NCI-H774 (cell line): ENCODE data around the gene PLA2G6.
A peak's percentile ranks its signal among the peaks of the same experiment; 100 is the strongest.
"Not testable (repeated sequence)": the region's sequence is repeated elsewhere in the genome, so short reads cannot be mapped to it uniquely, and the experiment has no call there.

Experiments
- DNase-seq: peaks from one replicate; lab custom pipeline; 2025; lab: John Stamatoyannopoulos, UW

Gene PLA2G6

DNA sequence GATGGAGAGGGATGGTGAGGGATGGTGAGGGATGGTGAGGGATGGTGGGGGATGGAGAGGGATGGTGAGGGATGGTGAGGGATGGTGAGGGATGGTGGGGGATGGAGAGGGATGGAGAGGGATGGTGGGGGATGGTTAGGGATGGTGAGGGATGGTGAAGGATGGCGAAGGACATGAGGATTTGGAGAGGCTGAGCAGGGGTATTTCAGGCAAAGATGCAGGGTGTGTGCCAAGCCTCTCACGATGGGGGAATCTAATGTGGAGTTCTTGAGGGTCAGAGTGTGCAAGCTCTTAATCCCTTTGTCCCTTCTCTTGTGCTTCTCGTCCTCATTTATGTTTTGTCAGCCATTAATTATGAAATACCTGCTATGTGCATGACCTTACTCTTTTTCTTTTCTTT lies 7.5 kb upstream of the PLA2G6 start:
- no peak for DNase-seq

DNA sequence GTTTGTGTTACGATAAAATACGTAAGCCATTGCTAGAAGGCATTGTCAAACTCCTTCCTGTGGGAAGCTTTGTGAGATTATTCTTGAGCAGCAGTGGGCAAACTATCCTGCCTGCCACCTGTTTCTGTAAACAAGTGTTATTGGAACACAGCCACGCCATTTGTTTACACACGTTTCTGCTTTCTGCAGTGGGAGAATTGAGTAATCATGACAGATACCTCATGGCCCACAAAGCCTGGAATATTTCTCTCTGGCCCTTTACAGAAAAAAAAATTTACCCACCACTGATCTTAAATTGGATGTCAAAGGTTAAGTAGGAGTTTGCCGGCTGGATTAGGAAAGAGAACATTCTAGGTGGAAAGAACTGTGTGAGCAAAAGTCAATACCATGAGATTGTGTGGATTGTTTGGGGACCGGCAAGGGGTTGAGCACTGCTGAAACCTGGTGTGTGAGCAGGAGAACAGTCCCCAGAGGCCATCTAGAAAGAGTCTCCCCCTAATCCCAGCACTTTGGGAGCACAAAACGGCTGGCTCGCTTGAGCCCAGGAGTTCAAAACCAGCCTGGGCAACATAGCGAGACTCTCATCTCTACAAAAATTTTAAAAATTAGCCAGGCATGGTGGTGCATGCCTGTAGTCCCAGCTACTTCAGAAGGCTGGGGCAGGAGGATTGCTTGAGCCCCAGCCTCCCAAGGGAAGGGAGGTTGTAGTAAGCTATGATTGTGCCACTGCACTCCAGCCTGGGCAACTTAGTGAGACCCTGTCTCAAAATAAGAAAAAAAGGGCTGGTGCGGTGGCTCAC lies 6.0 kb upstream of the PLA2G6 start:
- DNase-seq: peak; percentile 47

DNA sequence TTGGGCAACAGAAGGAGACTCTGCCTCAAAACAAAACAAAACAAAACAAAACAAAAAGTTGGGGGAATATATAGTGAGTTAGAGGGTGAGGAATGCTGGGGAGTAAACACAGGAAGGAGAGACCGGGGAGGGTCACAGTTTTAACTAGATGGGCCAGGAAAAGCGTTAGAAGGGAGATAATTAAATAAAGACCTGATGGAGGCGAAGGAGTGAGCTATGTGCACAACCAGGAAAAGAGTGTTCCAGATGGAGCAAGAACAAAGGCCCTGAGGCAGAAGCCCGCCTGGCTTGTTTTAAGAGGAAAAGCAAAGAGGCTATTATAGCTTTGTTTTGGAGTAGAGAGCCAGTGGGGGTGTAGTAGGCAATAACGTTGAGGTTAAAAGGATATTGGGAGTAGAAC lies 4.8 kb upstream of the PLA2G6 start:
- no peak for DNase-seq

DNA sequence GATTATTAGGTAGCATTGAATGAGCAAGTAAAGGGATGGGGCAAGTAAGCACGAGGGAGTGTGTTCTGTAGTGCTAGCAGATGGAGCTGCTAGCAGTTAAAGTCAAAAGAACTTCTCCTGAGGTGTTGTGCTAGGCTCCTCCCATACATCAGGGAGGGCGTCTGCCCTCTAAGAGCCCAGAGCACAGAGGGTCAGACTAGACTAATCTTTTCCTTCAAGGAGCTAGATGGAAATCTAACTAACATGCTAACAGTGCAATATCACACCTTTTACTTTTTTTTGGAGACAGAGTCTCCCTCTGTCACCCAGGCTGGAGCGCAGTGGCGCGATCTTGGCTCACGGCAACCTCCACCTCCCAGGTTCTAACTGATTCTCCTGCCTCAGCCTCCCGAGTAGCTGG lies 3.2 kb upstream of the PLA2G6 start:
- no peak for DNase-seq

DNA sequence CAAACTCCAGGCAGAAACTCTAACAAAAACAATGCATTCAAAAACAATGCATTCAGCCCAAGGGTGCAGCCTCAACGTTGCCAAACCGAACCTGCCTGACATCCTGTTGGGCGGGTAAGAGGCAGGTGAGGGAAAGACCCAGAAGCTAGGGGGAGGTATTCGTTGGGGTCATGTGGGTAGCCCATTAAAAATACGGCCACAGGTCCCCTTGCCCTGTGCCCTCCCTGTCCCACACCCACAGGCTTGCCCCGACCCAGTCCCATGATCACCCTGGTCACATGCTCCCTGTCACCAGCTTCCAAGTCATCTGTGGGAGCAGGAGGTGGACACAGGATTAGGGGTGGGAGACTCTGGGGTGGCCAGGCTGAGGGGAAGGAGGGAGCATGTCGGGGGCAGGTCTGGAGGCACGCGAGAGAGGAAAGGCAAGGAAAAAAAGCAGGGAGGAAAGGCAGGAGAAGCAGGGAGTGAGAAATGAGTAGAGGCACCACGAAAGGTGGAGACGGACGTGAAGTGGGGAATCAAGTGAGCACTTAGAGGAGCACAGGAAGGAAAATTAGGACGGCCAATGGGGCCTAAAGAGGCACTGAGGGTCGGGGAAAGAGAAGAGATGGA lies 683 bp downstream of the PLA2G6 start:
- no peak for DNase-seq

DNA sequence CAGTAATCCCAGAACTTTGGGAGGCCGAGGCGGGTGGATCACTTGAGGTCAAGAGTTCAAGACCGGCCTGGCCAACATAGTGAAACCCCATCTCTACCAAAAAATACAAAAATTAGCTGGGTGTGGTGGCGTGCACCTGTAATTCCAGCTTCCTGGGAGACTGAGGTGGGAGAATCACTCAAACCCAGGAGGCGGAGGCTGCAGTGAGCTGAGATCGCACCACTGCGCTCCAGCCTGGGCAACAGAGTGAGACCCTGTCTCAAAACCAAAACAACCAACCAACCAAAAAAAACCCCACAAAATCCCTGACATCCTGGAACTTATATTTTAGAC lies 3.1 kb downstream of the PLA2G6 start:
- not testable (repeated sequence) for DNase-seq

DNA sequence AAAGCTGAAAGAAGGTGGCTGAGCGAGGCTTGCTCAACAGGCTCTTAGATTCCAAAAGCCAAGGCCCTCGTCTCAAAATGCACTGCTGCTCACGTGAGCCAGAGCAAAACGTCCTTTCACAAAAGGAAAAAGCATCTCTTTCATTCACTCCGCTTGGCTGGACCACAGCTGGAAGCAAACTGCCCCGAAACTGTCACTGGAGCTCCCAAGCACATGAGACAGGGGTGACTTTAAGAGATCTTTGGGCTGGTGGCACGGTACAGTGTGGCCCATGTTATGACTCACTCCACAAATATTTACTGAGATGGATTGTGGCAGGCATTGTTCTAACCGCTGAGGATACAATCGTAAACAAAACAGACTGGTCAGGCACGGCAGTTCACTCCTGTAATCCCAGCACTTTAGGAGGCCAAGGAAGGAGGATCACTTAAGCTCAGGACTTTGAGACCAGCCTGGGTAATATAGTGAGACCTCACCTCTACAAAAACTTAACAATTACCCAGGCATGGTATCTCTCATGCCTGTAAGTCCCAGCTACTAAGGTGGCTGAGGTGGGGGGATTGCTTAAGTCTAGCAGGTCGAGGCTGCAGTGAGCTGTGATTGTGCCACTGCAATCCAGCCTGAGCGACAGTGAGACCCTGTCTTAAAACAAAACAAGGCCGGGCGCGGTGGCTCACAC lies 3.6 kb downstream of the PLA2G6 start:
- no peak for DNase-seq

DNA sequence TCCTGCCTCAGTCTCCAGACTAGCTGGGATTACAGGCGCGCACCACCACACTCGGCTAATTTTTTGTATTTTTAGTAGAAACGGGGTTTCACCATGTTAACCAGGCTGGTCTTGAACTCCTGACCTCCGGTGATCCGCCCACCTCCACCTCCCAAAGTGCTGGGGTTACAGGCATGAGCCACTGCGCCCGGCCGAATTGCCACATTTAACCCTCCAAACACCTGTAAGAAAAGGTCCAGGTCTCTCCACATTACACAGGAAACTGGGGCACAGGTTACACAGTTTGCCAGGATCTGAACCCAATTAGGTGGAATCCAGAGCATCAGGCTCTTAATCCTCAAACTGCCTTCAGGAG lies 4.1 kb downstream of the PLA2G6 start:
- not testable (repeated sequence) for DNase-seq

DNA sequence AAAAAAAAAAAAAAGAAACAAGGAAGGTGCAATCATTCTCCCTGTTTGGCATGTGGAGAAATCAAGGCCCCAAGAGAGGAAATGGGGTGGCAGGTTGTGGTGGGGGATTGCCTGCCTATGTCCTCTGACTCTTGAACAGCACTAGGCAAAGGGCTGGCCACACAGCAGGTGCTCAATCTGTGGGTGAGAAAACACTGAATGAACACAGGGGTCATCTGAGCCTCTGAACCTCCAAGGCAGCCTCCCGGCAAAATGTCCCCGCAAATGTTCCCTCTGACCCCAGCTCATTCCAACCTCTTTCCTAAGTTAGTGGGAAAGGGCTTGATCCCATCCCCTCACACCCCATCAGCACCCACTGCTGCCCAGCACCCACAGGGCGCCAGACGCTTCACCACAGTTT lies 4.6 kb downstream of the PLA2G6 start:
- DNase-seq: no peak

DNA sequence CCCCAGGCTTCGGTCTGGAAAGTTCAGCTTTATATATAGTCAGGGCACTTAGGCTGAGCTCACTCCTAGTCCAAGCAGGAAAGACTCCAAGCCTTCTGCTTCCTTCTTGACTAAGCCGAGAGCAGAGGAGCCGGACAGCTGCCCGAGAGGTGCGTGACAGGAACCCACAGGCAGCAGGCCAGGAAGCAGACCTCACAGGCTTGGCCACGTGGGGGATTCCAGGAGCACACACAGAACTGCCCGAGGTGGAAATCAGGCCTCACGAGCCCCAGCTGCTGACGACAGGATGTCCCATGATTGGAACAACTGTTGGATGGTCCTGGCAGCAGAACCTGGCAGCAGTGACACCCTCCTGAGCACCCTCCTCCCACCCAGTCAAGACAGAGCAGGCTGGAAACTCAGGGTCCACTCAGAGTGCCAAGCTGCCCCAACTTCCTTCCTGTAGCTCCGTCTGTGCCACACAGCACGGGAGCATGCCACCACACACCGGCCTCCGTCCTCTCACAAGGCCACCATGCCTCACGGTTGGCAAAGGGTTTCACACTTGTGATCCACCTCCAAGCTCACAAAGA lies 5.4 kb downstream of the PLA2G6 start:
- no peak for DNase-seq

DNA sequence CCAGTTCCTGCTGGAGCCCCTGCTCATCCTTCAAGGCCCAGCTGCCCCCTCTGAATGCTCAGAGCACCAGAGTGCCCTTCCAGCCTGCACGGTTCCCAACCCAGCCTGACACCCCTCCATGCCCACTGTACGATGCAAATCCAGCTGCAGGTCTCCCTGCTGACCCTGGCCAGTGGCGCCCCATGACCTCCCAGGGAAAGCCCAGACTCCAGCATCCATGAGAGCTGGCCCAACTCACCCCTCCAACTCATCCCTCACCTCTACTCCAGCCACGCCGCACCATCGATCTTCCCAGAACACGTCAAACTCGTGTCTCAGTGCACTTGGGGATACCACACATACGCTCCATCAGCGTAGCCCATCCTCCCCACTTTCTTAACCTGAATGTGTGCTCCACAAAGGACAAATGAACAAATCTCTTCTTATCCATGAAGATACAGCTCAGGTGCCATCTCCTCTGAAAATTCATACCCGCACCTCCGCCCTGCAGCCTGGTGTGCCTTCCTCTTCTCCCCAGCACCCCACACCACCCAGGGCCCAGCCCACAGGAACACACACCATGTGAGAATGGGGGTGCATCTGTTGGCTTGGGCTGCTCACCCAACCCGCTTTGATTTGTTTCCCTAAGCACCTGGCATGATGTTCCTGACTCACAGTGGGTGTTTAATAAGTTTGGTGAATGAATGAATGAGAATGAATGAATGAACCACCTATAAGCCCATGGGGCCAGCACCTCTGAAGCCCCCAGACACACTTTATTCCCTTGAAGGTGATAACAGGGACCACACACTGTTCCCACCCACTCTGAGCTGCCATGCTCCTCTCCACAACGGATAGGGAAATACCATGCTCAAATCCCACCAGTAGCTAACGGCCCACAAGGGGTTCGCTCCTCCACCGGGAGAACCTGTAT lies 6.2 kb downstream of the PLA2G6 start:
- no peak for DNase-seq

DNA sequence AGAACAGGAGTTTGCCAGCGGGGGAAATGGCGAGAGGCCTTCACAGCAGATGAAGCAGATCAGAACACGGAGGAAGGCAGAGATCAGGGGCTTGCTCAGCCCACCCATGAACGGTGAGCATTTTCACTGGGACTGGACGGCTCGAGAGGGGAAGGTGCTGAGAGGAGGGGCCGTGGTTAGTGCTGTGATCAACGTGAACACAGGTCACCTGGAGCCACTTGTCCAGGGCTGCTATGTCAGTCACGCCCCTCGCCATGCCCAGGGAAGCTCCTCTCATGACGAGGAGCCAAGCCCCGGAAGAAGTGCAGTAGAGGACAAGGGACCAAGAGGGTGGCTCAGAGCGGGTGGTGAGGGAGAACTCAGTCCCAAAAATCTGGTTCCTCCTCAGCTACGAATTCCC lies 7.0 kb downstream of the PLA2G6 start:
- DNase-seq: no peak

DNA sequence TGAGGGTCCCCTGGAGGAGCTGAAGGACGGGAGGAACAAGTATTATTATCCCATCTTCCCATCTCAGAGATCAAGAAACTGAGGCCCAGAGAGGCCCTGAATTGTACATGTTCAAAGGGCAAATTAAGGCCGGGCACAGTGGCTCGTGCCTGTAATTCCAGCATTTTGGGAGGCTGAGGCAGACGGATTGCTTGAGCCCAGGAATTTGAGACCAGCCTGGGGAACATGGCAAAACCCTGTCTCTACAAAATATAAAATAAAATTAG lies 8.1 kb downstream of the PLA2G6 start:
- DNase-seq: no peak

DNA sequence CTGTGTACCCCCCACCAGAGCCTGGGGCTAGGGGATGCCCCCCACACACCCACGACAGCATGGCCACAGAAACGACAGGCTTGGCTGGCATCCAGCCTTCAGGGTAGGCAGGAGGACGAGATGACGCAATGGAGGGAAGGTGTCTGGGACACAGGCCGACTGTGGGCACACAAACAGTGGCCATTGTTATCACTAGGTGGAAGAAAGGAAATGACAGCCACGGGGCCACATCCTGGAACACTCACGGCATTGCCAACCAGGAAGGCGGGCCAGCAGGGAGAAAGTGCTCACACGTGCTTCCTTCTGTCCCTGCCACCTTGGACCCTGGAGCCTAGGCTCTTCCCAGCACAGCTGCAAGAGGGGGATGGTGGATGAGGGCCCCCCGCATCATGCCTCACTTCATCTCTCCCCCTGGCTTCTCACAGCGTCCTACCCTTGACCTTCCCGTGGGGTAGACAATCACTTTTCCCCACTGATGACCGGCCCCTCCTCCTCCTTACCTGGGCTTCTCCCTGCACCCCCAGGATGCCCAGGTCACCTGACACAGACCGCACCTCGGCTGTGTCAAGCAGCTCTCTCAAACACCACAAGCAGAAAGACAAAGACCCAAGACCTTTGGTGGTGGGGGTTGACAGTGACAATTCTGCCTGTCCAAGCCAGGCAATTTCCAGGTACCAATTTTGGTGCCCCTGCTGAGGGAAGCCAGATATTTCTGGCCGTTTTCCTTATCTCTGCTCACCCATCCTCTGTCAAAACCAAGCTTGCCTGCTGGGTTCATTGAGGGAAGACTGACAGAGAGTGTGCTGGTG lies 8.6 kb downstream of the PLA2G6 start:
- peak; percentile 31 for DNase-seq

DNA sequence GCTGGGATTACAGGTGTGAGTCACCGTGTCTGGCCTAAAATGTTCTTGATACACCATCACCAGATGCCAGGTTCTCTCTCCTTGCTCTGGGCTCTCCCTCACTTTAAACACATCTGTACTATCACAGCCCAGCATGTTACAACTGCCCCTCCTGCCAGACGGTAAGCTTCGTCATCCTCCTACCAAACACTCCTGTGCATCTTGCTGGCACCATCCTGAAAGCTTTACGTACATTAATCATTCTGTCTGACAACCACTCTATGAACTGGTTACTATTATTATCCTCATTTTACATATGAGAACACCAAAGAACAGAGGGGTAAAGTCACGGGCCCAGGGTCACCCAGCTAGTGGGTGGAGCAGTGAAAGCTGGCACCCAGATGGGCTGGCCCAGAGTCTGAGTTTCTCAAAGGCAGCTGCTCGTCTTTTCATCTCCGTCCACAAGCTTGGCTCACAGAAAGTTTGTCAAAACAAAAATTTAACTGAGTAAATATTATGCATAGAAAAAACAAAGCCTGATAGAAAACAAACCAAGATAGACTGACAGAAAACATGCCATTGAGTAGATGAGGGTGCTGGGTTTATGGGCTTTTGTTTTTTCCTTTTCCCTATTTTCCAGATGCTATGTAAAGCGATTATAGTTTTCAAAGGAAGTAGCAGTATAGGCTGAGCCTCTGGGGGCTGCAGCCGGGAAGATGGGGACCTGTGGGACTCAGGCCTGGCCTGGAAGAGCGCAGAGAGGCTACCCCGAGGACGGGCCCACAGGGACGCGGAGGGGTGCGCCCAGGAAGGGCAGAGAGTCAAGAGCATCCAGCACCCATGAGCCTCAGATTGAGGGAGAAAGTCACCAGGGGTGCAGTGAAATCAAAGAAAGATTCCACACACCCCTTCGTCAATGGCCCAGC lies 9.5 kb downstream of the PLA2G6 start:
- no peak for DNase-seq

DNA sequence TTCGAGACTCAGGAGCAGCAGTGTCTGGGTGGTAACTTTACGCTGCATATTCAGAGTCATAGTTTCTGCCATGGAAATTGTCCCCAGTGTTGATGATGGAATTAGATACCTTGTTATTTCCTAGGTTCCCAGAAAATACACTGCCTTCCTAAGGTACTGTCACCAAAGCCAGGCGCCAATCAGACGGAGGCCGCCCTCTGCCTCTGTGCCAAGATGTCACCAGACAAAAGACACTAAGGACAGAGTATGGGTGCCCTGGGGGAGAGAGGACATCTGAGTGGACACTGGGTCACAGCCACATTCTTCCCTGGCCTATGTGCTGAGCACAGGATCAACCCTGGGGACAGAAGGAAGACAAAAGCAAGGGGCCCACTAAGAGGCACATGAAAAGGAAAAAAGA lies 11.2 kb downstream of the PLA2G6 start:
- DNase-seq: no peak

DNA sequence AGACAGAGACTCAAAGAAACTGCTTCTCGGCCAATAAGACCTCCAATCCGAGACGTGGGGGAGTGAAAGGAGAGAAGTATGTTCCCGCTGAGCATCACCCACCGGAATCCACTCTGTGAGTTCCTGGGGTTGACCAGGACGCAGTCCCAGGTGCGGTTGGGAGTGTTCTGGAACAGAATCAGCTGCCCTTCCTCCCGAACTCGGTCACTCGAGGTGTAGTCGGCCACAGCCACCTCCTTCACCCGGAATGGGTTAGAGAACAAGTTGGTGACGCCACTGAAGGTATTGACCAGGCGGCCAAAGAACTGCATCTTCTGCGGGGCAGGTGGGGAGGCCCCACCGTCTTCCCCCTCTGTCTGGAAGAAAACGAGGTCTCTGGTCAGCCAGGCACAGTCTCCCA lies 12.5 kb downstream of the PLA2G6 start:
- no peak for DNase-seq

DNA sequence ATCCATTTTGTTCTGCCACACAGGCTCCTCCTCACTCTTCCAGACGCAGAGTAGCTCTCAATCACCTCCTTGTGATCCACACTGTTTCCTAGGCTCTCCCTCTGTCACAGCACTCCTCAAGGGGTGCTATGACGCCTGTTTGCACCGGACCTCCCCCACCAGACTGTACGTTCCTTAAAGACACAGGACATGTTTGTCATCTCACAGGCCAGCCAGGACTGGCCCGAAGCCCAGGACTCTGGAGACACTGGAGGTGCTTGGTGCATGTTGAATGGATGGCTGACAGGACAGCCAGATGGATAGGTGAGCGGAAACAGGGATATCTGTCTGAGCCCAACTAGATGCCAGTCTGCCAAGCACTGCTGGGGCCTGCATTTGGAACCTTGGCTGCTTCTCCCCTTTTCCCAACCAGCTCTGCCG lies 13.6 kb downstream of the PLA2G6 start:
- DNase-seq: no peak

DNA sequence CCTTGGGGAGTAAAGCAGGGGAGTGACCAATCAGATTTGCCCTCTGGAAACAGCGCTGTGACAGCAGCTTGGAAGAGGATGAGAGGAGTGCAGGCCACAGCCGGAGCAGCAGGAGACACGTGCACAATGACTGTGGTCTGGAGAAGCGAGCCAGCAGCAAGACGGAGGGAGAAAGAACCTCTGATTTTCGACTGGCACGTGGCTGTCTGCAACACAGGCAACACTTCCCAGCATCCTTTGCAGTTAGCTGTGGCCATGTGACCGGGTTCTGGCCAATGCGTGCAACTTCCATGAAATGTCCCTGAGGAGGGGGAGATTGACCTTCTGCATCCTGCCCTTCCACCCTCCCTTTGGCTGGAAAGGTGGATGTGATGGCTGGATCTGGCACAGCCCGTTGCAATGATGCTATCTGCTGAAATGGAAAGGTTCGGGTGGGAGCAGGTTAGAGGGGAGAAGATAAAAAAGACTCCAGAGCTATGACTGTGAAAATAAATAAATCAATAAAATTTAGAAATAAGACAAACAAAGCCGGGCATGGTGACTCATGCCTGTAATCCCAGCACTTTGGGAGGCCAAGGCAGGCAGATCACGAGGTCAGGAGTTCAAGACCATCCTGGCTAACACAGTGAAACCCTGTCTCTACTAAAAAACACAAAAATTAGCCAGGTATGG lies 15.6 kb downstream of the PLA2G6 start:
- DNase-seq: no peak

DNA sequence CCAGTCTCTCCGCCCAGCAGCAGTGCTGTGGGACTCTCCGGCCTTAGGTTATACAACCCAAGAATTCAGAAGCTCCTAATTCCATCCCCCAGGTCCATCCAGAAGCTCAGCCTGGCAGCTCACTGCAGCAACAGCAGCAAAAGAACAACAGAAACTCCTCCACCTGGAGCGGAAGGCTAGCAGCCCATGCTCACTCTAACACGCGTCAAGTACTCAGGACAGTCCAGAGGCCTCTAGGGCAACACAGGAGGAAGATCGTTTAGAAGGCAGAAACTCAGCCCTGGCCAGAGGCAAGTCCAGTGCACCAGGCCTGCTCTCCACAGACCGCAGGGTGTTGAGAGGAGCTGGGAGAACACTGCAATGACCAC lies 17.1 kb downstream of the PLA2G6 start:
- DNase-seq: no peak
